ENCODE results near the gene SIGLEC1. TPM values are rescaled to one million over a fixed set of nuclear protein-coding genes. Genes with fewer than 3 reads are reported as not detected.

SIGLEC1 gene
- total RNA-seq, 1 donor from 2014 or later, result 23.2 TPM

DNA sequence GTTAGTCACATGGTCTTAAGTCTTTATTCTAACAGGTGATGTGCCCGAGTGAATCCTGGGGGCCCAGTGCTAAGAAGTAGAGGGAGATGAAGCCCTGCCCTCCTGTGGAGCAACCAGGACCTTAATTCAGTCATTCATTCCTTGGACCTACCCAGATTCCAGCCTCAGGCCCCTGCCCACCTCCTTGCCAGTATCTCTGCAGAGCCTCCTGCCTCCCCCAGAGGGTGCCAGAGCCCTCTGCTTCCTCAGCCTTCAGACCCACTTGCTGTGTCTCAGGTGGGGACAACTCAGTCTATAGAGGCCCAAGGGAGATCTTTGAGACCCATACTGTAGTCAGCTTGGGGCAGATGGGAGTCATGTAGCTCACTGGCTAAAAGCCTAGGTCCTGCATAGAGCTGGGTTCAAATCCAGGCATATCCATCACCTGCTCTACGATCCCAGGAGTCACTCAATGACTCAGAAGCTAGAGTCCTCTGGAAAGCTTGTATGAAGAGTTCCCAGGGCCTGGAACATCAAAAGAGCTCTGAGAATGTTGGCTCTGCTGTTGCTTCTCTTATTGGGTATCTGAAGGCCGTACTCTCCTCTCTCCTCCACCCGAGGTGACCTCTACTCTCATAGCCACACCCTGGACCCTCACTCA, 3.9 kb upstream of the SIGLEC1 start:
- H3K27ac ChIP-seq, result no peak overlapping the region
- intact Hi-C loops (cut with DNase I), result no loop called here
- H3K4me1 ChIP-seq, result no peaks in the 10 kb centered on the region
- H3K36me3 ChIP-seq, result no peaks in the 10 kb centered on the region
- no peaks in the 10 kb centered on the region for H3K9me3 ChIP-seq
- TF ChIP-seq, protein P1, sequence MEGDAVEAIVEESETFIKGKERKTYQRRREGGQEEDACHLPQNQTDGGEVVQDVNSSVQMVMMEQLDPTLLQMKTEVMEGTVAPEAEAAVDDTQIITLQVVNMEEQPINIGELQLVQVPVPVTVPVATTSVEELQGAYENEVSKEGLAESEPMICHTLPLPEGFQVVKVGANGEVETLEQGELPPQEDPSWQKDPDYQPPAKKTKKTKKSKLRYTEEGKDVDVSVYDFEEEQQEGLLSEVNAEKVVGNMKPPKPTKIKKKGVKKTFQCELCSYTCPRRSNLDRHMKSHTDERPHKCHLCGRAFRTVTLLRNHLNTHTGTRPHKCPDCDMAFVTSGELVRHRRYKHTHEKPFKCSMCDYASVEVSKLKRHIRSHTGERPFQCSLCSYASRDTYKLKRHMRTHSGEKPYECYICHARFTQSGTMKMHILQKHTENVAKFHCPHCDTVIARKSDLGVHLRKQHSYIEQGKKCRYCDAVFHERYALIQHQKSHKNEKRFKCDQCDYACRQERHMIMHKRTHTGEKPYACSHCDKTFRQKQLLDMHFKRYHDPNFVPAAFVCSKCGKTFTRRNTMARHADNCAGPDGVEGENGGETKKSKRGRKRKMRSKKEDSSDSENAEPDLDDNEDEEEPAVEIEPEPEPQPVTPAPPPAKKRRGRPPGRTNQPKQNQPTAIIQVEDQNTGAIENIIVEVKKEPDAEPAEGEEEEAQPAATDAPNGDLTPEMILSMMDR (IDR thresholded peaks at IDR 0.05), result peak; percentile 12 to 56 (median 28)
- H3K27me3 ChIP-seq, result no peaks in the 10 kb centered on the region
- no peak overlapping the region for H3K4me3 ChIP-seq
- no peak for DNase-seq (ENCODE audit: low spot score in 2 of 2)

DNA sequence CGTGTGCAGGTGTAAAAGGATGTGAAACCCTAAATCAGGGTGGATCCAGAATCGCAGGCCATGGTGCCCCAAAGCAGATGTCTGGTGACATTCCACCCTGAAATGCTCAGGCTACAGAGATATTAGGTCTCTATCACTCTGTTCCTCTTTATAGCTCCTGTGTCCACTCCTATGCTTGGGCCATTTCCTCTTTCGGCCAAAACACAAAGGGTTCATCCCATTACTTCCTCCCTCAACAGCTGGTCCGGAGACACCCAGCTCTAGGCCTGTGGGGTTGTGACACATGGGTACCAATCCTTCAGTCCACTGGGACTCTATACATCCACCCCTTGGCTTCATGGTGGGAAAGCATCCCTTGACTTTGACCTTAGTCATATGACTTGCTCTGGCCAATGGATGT, 1.7 kb upstream of the SIGLEC1 start:
- Histone ChIP-seq H3K36me3 (no peaks in the 10 kb centered on the region), H3K27ac (no peak overlapping the region), H3K4me1 (no peaks in the 10 kb centered on the region), H3K27me3 (no peaks in the 10 kb centered on the region), H3K4me3 (no peak overlapping the region), H3K9me3 (no peaks in the 10 kb centered on the region)
- TF ChIP-seq, protein P1 (IDR thresholded peaks at IDR 0.05), result no peak
- DNase-seq (ENCODE audit: low spot score in 2 of 2), result no peak
- intact Hi-C loops (cut with DNase I), result no loop called here

DNA sequence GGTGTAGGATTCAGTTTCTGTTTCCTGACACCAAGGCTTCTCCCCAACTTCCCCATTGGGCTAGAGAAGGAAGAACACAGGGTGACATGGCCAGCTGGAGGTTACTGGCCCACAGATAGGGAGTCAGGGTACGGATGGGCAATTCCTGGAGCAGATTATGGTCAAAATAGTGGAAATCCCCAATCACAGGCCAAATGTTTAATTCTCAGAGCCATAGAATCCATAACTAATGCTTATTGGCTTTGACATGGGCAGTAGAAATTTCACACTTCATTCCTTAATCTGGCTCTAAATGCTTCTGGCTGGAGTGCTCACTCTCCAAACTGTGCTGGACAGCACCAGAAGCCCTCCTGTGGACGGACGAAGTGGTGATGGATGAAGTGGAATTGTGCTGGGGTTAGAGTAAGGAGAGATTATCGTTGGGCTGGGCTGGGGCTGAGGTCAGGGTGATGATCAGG, 887 bp downstream of the SIGLEC1 start:
- no peak overlapping the region for H3K27ac ChIP-seq
- peaks cover 4 to 5% of the 10 kb centered on the region in 2 donors for H3K4me1 ChIP-seq
- intact Hi-C loops (cut with DNase I), result loop anchor here (1.0 kb wide), 1 partner anchor 35 kb away; no protein-coding TSS in a partner anchor
- DNase-seq (ENCODE audit: low spot score in 2 of 2), result no peak
- TF ChIP-seq, protein P1 (IDR thresholded peaks at IDR 0.05), result no peak
- no peaks in the 10 kb centered on the region for H3K27me3 ChIP-seq
- peak overlapping the region in 1 of 2 donors; percentile 23 for H3K4me3 ChIP-seq
- no peaks in the 10 kb centered on the region for H3K9me3 ChIP-seq
- no peaks in the 10 kb centered on the region for H3K36me3 ChIP-seq

DNA sequence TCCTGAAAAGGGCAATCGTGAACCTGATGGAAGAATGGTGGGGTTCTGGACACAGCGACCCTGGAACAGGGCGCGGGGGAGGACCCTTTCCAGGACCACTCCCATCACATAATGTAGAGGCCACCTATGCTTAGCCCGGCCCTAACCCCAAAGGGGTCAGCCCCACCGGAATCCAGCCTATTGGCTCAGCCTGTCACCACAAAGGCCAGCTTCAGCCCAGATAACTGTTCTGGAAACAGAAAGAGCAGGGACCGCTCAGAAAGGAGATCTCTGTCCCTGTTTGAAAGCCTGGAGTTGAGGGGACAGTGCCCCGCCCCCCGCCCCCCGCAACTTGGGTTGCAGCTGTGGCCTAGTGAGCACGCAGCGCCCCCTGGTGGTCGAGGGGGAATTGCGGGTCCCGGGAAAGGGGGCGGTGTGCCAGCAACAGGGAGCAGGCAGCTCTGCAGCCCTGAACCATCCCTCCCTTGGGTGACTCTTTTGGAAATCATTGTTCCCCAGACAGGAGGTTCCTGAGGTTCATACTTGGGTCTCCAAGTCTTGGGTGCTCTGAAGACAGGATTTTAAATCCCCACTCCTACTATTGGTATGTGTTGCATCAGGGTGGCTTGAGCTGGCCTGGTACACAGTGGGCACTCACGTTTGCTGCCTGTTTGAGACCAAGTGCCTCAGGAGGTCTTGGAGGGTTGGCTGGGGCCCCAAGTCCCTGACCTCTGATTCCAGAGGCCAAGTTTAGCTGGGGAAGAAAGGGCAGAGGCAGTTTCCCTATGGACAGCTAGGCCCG, 1.5 kb downstream of the SIGLEC1 start:
- Histone ChIP-seq H3K4me1 (peaks cover 4 to 5% of the 10 kb centered on the region in 2 donors), H3K4me3 (peak overlapping the region in 1 of 2 donors; percentile 23), H3K27ac (no peak overlapping the region), H3K27me3 (no peaks in the 10 kb centered on the region), H3K36me3 (no peaks in the 10 kb centered on the region), H3K9me3 (no peaks in the 10 kb centered on the region)
- peak in 1 of 2 donors; percentile 87 for DNase-seq (ENCODE audit: low spot score in 2 of 2)
- TF ChIP-seq, protein P1 (IDR thresholded peaks at IDR 0.05), result peak; percentile 94 to 98 (median 95)
- intact Hi-C loops (cut with DNase I), result loop anchor here (1.0 kb wide), 1 partner anchor 35 kb away; no protein-coding TSS in a partner anchor

DNA sequence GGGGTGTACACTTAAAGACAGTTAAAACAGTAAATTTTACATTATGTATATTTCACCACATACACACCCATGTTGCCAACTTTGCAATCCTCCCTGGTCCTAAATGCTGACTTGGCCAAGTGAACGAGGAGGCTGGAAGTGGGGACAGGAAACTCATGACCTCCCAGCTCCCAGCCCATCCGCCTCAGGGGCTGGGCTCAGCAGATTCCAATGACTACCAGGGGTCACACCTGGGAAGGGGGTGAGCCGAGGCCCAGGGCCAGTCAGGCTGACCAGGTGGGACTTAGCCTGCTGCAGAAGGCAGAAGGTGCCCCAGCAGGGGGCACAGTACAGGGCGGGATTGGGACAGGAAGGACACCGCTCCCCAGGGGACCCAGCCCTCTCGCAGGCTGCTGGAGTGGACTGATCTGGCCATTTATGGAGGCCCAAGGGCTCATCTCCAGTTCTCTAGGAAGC, 2.4 kb downstream of the SIGLEC1 start:
- no peak overlapping the region for H3K27ac ChIP-seq
- intact Hi-C loops (cut with DNase I), result no loop called here
- H3K27me3 ChIP-seq, result no peaks in the 10 kb centered on the region
- peaks cover 4 to 5% of the 10 kb centered on the region in 2 donors for H3K4me1 ChIP-seq
- no peaks in the 10 kb centered on the region for H3K9me3 ChIP-seq
- H3K4me3 ChIP-seq, result no peak overlapping the region
- peak in 1 of 2 donors; percentile 64 for DNase-seq (ENCODE audit: low spot score in 2 of 2)
- TF ChIP-seq, protein P1 (IDR thresholded peaks at IDR 0.05), result no peak
- H3K36me3 ChIP-seq, result no peaks in the 10 kb centered on the region
